ENCODE measurements around the gene PTCH2.

The PTCH2 gene

GRCh38 chr1:44870096-44870495, 27.0 kb upstream of the PTCH2 start:
- TF ChIP-seq CTCF (IDR thresholded peaks at IDR 0.05; ENCODE audit: low read depth, low read length) = no peak
- DNase-seq (ENCODE audit: low read depth, low spot score) = no peak
- in situ Hi-C loops (cut with HindIII; ENCODE audit: low sequenced_read_pairs) = no loop called here
- no peak overlapping the region for H3K4me3 ChIP-seq (ENCODE audit: low read depth, low read length)

GRCh38 chr1:44867801-44868200, 24.7 kb upstream of the PTCH2 start:
- no peak for TF ChIP-seq CTCF (IDR thresholded peaks at IDR 0.05; ENCODE audit: low read depth, low read length)
- no peak for DNase-seq (ENCODE audit: low read depth, low spot score)
- no peak overlapping the region for H3K4me3 ChIP-seq (ENCODE audit: low read depth, low read length)
- in situ Hi-C loops (cut with HindIII; ENCODE audit: low sequenced_read_pairs) = no loop called here

GRCh38 chr1:44862829-44863401, 19.9 kb upstream of the PTCH2 start:
- no peak for TF ChIP-seq CTCF (IDR thresholded peaks at IDR 0.05; ENCODE audit: low read depth, low read length)
- in situ Hi-C loops (cut with HindIII; ENCODE audit: low sequenced_read_pairs) = no loop called here
- no peak overlapping the region for H3K4me3 ChIP-seq (ENCODE audit: low read depth, low read length)
- no peak for DNase-seq (ENCODE audit: low read depth, low spot score)

GRCh38 chr1:44860891-44861425, 17.9 kb upstream of the PTCH2 start:
- H3K4me3 ChIP-seq (ENCODE audit: low read depth, low read length) = no peak overlapping the region
- no peak for TF ChIP-seq CTCF (IDR thresholded peaks at IDR 0.05; ENCODE audit: low read depth, low read length)
- in situ Hi-C loops (cut with HindIII; ENCODE audit: low sequenced_read_pairs) = no loop called here
- DNase-seq (ENCODE audit: low read depth, low spot score) = no peak

GRCh38 chr1:44860331-44860730, 17.3 kb upstream of the PTCH2 start:
- no peak overlapping the region for H3K4me3 ChIP-seq (ENCODE audit: low read depth, low read length)
- no peak for TF ChIP-seq CTCF (IDR thresholded peaks at IDR 0.05; ENCODE audit: low read depth, low read length)
- no peak for DNase-seq (ENCODE audit: low read depth, low spot score)
- in situ Hi-C loops (cut with HindIII; ENCODE audit: low sequenced_read_pairs) = no loop called here

- in situ Hi-C loops (cut with HindIII; ENCODE audit: low sequenced_read_pairs) = no loop called here
- no peak overlapping the region for H3K4me3 ChIP-seq (ENCODE audit: low read depth, low read length)
- DNase-seq (ENCODE audit: low read depth, low spot score) = no peak
- TF ChIP-seq CTCF (IDR thresholded peaks at IDR 0.05; ENCODE audit: low read depth, low read length) = no peak
Observed at GRCh38 chr1:44857446-44857845, 14.4 kb upstream of the PTCH2 start.
